ENCODE measurements around the gene ITGA6. TPM values are rescaled to one million over a fixed set of nuclear protein-coding genes. Genes with fewer than 3 reads are reported as not detected.
A peak's percentile ranks its signal among the peaks of the same experiment; 100 is the strongest.

Gene ITGA6
- total RNA-seq, 1 donor from 2014 or later, result 44.4 TPM

GRCh38 chr2:172436889-172437288, 9.5 kb downstream of the ITGA6 start:
- DNase-seq (no peak), ATAC-seq (ENCODE audit: poor library complexity) (no peak)
- intact Hi-C loops (cut with DNase I), result no loop called here

- intact Hi-C loops (cut with DNase I), result no loop called here
- DNase-seq (no peak), ATAC-seq (ENCODE audit: poor library complexity) (no peak)
Observed at GRCh38 chr2:172437419-172438341, 10.3 kb downstream of the ITGA6 start.

- intact Hi-C loops (cut with DNase I), result no loop called here
- DNase-seq (peak; percentile 48), ATAC-seq (ENCODE audit: poor library complexity) (peak; percentile 36)
Observed at GRCh38 chr2:172438741-172439508, 11.5 kb downstream of the ITGA6 start.

- DNase-seq (no peak), ATAC-seq (ENCODE audit: poor library complexity) (no peak)
- intact Hi-C loops (cut with DNase I), result no loop called here
Observed at GRCh38 chr2:172439509-172439860, 12.1 kb downstream of the ITGA6 start.

GRCh38 chr2:172439911-172440310, 12.5 kb downstream of the ITGA6 start:
- intact Hi-C loops (cut with DNase I), result no loop called here
- ATAC-seq (ENCODE audit: poor library complexity), result no peak

GRCh38 chr2:172440795-172441194, 13.4 kb downstream of the ITGA6 start:
- DNase-seq, result no peak
- ATAC-seq (ENCODE audit: poor library complexity), result no peak
- intact Hi-C loops (cut with DNase I), result no loop called here

More at GRCh38 chr2:172439911-172440310, 12.5 kb downstream of the ITGA6 start:
- DNase-seq, result no peak

- ATAC-seq (ENCODE audit: poor library complexity), result peak; percentile 65
- intact Hi-C loops (cut with DNase I), result no loop called here
- DNase-seq, result no peak
Observed at GRCh38 chr2:172442072-172442895, 14.9 kb downstream of the ITGA6 start.

- intact Hi-C loops (cut with DNase I), result no loop called here
- no peak for ATAC-seq (ENCODE audit: poor library complexity)
- no peak for DNase-seq
Observed at GRCh38 chr2:172445851-172446250, 18.5 kb downstream of the ITGA6 start.

- intact Hi-C loops (cut with DNase I), result no loop called here
- no peak for DNase-seq
- ATAC-seq (ENCODE audit: poor library complexity), result no peak
Observed at GRCh38 chr2:172446474-172447063, 19.2 kb downstream of the ITGA6 start.

GRCh38 chr2:172447811-172448493, 20.6 kb downstream of the ITGA6 start:
- DNase-seq (no peak), ATAC-seq (ENCODE audit: poor library complexity) (no peak)
- intact Hi-C loops (cut with DNase I), result no loop called here

- DNase-seq (no peak), ATAC-seq (ENCODE audit: poor library complexity) (no peak)
- intact Hi-C loops (cut with DNase I), result no loop called here
Observed at GRCh38 chr2:172448544-172449267, 21.3 kb downstream of the ITGA6 start.

GRCh38 chr2:172449911-172450550, 22.6 kb downstream of the ITGA6 start:
- DNase-seq, result no peak
- intact Hi-C loops (cut with DNase I), result no loop called here
- no peak for ATAC-seq (ENCODE audit: poor library complexity)

GRCh38 chr2:172451923-172452322, 24.5 kb downstream of the ITGA6 start:
- intact Hi-C loops (cut with DNase I), result no loop called here
- ATAC-seq (ENCODE audit: poor library complexity) (no peak), DNase-seq (no peak)

GRCh38 chr2:172452845-172453244, 25.5 kb downstream of the ITGA6 start:
- no peak for ATAC-seq (ENCODE audit: poor library complexity)
- intact Hi-C loops (cut with DNase I), result no loop called here
- no peak for DNase-seq

GRCh38 chr2:172454404-172455120, 27.2 kb downstream of the ITGA6 start:
- DNase-seq (no peak), ATAC-seq (ENCODE audit: poor library complexity) (no peak)
- intact Hi-C loops (cut with DNase I), result no loop called here

GRCh38 chr2:172455121-172455515, 27.7 kb downstream of the ITGA6 start:
- no peak for ATAC-seq (ENCODE audit: poor library complexity)
- no peak for DNase-seq
- intact Hi-C loops (cut with DNase I), result no loop called here

GRCh38 chr2:172456002-172456401, 28.6 kb downstream of the ITGA6 start:
- intact Hi-C loops (cut with DNase I), result no loop called here
- ATAC-seq (ENCODE audit: poor library complexity), result no peak

More at GRCh38 chr2:172456002-172456401, 28.6 kb downstream of the ITGA6 start:
- DNase-seq, result no peak
